Smooth muscle cell (in vitro differentiated cells): ENCODE data around the gene HBM. TPM values are rescaled to one million over a fixed set of nuclear protein-coding genes. Genes with fewer than 3 reads are reported as not detected.
"Not testable (repeated sequence)": the region's sequence is repeated elsewhere in the genome, so short reads cannot be mapped to it uniquely, and the experiment has no call there.

Source experiments
- DNase-seq: peaks from one replicate; lab custom pipeline; 2025; ENCODE audit not compliant: unreplicated experiment; lab: John Stamatoyannopoulos, UW
- H2AFZ ChIP-seq: fragments of 200-600 bp; sonication (generic); 2 replicates; pipeline ENCODE4 v1.6.0; 2016; ENCODE audit warnings: antibody characterized with exemption, low read depth, mild to moderate bottlenecking
- H3F3A ChIP-seq: fragments of 200-600 bp; sonication (generic); 2 replicates; pipeline ENCODE4 v1.6.0; 2017; ENCODE audit warnings: antibody characterized with exemption, low read depth
- H3K27ac ChIP-seq: fragments of 200-600 bp; sonication (generic); 2 replicates; pipeline ENCODE4 v1.5.1; 2016; ENCODE audit warnings: low read depth, mild to moderate bottlenecking
- H3K27me3 ChIP-seq: fragments of 200-600 bp; sonication (generic); 2 replicates; pipeline ENCODE4 v1.6.1; 2016; ENCODE audit warnings: low read depth, mild to moderate bottlenecking
- H3K36me3 ChIP-seq: fragments of 200-600 bp; sonication (generic); 2 replicates; pipeline ENCODE4 v1.5.1; 2016; ENCODE audit warnings: low read depth
- H3K4me1 ChIP-seq: fragments of 200-600 bp; sonication (generic); 2 replicates; pipeline ENCODE4 v1.5.1; 2016; ENCODE audit warnings: low read depth
- H3K4me2 ChIP-seq: fragments of 200-600 bp; sonication (generic); 2 replicates; pipeline ENCODE4 v1.6.0; 2016; ENCODE audit warnings: mild to moderate bottlenecking
- H3K4me3 ChIP-seq: fragments of 200-600 bp; sonication (generic); 2 replicates; pipeline ENCODE4 v1.5.1; 2016; ENCODE audit warnings: mild to moderate bottlenecking
- H3K79me2 ChIP-seq: fragments of 200-600 bp; sonication (generic); 2 replicates; pipeline ENCODE4 v1.6.0; 2016; ENCODE audit warnings: low read depth, mild to moderate bottlenecking
- H3K9ac ChIP-seq: fragments of 200-600 bp; sonication (generic); 2 replicates; pipeline ENCODE4 v1.6.0; 2016; ENCODE audit warnings: low read depth
- H3K9me3 ChIP-seq: fragments of 200-600 bp; sonication (generic); replicated peaks from 2 replicates; pipeline ENCODE4 v1.5.1; 2016; ENCODE audit warnings: low read depth
- H4K20me1 ChIP-seq: fragments of 200-600 bp; sonication (generic); 2 replicates; pipeline ENCODE4 v1.6.0; 2016; ENCODE audit warnings: low read depth
- WGBS: methylation state at CpG from one replicate; pipeline ENCODE4 v1.1.7; 2016; ENCODE audit warnings: low lambda C conversion rate; 5-methylcytosine and 5-hydroxymethylcytosine counted together
- polyA plus RNA-seq: library from polyadenylated mRNA; unstranded; fragments of >200 nt; fragmentation: Nextera tagmentation; extraction: Ambion mirVana; gene quantifications from 2 replicates; pipeline ENCODE4 v1.2.1, GENCODE V29; 2016
- small RNA-seq: library from RNA; depleted of rRNA; stranded (forward); fragments of <200 nt; gene quantifications from one replicate; pipeline ENCODE3, GENCODE V24; 2014
- total RNA-seq: library from RNA; depleted of rRNA; stranded (reverse); fragments of >200 nt; gene quantifications from 2 replicates; pipeline ENCODE4 v1.2.3, GENCODE V29; 2014
- TF ChIP-seq, protein P1 (sequence below): fragments of 200-600 bp; sonication (generic); IDR thresholded peaks from 2 replicates; pipeline ENCODE4 v1.5.1; 2017; ENCODE audit warnings: borderline replicate concordance, mild to moderate bottlenecking, antibody characterized with exemption; ENCODE audit not compliant: insufficient read depth, poor library complexity, severe bottlenecking

The HBM gene
- total and polyA plus RNA-seq, 2 experiments from 2014 or later, result not detected

DNA sequence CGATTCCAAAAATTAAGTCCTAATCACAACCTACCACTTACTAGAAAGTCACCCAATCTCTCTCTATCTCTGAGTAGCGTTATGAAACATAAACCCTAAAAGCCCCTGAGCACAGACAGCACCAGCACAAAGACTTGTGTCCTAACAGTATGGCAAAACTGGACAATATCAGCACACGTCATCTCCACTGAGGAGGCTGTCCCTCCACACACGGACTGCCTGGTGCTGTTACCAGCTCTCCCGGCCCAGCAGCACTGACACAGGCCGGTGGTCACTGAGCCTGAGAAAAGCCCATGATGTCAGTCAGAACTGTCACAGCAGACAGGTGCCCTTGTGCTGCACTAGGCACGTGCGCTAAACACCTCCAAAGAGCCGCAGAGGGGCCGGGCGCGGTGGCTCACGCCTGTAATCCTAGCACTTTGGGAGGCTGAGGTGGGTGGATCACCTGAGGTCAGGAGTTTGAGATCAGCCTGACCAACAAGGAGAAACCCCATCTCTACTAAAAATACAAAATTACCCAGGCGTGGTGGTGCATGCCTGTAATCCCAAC is 45.9 kb downstream of the HBM start:
- 95% methylated on average over 14 of the region's 14 CpGs for WGBS
- H3K79me2 ChIP-seq, result peaks cover 73% of the 10 kb centered on the region

GRCh38 chr16:212999-213398 is 47.2 kb downstream of the HBM start:
- Histone ChIP-seq H3K9me3 (no peaks in the 10 kb centered on the region), H3K27ac (peak overlapping the region; percentile 4), H3K4me1 (no peaks in the 10 kb centered on the region), H3K36me3 (peaks cover 19% of the 10 kb centered on the region), H4K20me1 (peaks cover 100% of the 10 kb centered on the region), H3K4me2 (no peak overlapping the region), H3K4me3 (no peak overlapping the region), H3K79me2 (peaks cover 85% of the 10 kb centered on the region), H3K27me3 (no peaks in the 10 kb centered on the region), H3F3A (no peaks in the 10 kb centered on the region), H2AFZ (no peak overlapping the region), H3K9ac (no peak overlapping the region)
- TF ChIP-seq, protein P1, sequence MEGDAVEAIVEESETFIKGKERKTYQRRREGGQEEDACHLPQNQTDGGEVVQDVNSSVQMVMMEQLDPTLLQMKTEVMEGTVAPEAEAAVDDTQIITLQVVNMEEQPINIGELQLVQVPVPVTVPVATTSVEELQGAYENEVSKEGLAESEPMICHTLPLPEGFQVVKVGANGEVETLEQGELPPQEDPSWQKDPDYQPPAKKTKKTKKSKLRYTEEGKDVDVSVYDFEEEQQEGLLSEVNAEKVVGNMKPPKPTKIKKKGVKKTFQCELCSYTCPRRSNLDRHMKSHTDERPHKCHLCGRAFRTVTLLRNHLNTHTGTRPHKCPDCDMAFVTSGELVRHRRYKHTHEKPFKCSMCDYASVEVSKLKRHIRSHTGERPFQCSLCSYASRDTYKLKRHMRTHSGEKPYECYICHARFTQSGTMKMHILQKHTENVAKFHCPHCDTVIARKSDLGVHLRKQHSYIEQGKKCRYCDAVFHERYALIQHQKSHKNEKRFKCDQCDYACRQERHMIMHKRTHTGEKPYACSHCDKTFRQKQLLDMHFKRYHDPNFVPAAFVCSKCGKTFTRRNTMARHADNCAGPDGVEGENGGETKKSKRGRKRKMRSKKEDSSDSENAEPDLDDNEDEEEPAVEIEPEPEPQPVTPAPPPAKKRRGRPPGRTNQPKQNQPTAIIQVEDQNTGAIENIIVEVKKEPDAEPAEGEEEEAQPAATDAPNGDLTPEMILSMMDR, result no peak
- no peak for DNase-seq
- 94% methylated on average over 3 of the region's 3 CpGs for WGBS

More for the DNA sequence above, 45.9 kb downstream of the HBM start:
- not testable (repeated sequence) for H2AFZ ChIP-seq, H3K9me3 ChIP-seq, H3K9ac ChIP-seq, H3K4me1 ChIP-seq, H3K27me3 ChIP-seq, H3K4me3 ChIP-seq, H3K4me2 ChIP-seq, DNase-seq, H3F3A ChIP-seq, H3K27ac ChIP-seq
- H3K36me3 ChIP-seq, result peaks cover 29% of the 10 kb centered on the region
- H4K20me1 ChIP-seq, result peaks cover 98% of the 10 kb centered on the region

Small RNA genes lying within 50 kb of the gene (small RNA-seq; reads per million reads assigned to genes)
- not detected for gene RF00019

Other genes with a start within 250 kb of the HBM start
- 2.1 and 2.9 TPM in 2 replicates for gene POLR3K, start 112.4 kb upstream of the HBM start, total RNA-seq
- gene POLR3K, start 112.4 kb upstream of the HBM start, polyA plus RNA-seq, result 10.5 and 11.1 TPM in 2 replicates
- 20.1 and 21.4 TPM in 2 replicates for gene SNRNP25, start 112.2 kb upstream of the HBM start, total RNA-seq
- gene SNRNP25, start 112.2 kb upstream of the HBM start, polyA plus RNA-seq, result 45.9 and 48.2 TPM in 2 replicates
- gene RHBDF1, start 93.3 kb upstream of the HBM start, total RNA-seq, result 38.2 and 41.4 TPM in 2 replicates
- 68.0 and 84.9 TPM in 2 replicates for gene RHBDF1, start 93.3 kb upstream of the HBM start, polyA plus RNA-seq
- gene MPG, start 87.8 kb upstream of the HBM start, total RNA-seq, result 73.8 and 84.7 TPM in 2 replicates
- 104 and 120 TPM in 2 replicates for gene MPG, start 87.8 kb upstream of the HBM start, polyA plus RNA-seq
- 4.6 and 15.5 TPM in 2 replicates for gene NPRL3, start 27.3 kb upstream of the HBM start, total RNA-seq
- 26.1 and 28.3 TPM in 2 replicates for gene NPRL3, start 27.3 kb upstream of the HBM start, polyA plus RNA-seq
- gene HBZ, start 13.3 kb upstream of the HBM start, total RNA-seq, result not detected in 2 replicates
- gene HBZ, start 13.3 kb upstream of the HBM start, polyA plus RNA-seq, result not detected in 2 replicates
- not detected in 2 replicates for gene HBA2, start 6.9 kb downstream of the HBM start, total RNA-seq
- gene HBA2, start 6.9 kb downstream of the HBM start, polyA plus RNA-seq, result not detected in 2 replicates
- not detected in 2 replicates for gene HBA1, start 10.7 kb downstream of the HBM start, total RNA-seq
- not detected in 2 replicates for gene HBA1, start 10.7 kb downstream of the HBM start, polyA plus RNA-seq
- not detected in 2 replicates for gene HBQ1, start 14.5 kb downstream of the HBM start, total RNA-seq
- not detected in 2 replicates for gene HBQ1, start 14.5 kb downstream of the HBM start, polyA plus RNA-seq
- 63.3 and 70.6 TPM in 2 replicates for gene LUC7L, start 63.5 kb downstream of the HBM start, total RNA-seq
- 56.2 and 70.2 TPM in 2 replicates for gene LUC7L, start 63.5 kb downstream of the HBM start, polyA plus RNA-seq
- gene FAM234A, start 68.8 kb downstream of the HBM start, total RNA-seq, result 37.3 and 83.7 TPM in 2 replicates
- 87.3 and 93.9 TPM in 2 replicates for gene FAM234A, start 68.8 kb downstream of the HBM start, polyA plus RNA-seq
- 0.04 and 2.2 TPM in 2 replicates for gene RGS11, start 110.0 kb downstream of the HBM start, total RNA-seq
- gene RGS11, start 110.0 kb downstream of the HBM start, polyA plus RNA-seq, result 3.9 TPM in 2 replicates
- gene ARHGDIG, start 114.6 kb downstream of the HBM start, total RNA-seq, result 0.58 and 0.63 TPM in 2 replicates
- gene ARHGDIG, start 114.6 kb downstream of the HBM start, polyA plus RNA-seq, result 2.9 and 4.7 TPM in 2 replicates
- gene PDIA2, start 117.2 kb downstream of the HBM start, total RNA-seq, result 0.18 TPM in 1 of 2 replicates, not detected in the other
- gene PDIA2, start 117.2 kb downstream of the HBM start, polyA plus RNA-seq, result 0.43 and 0.86 TPM in 2 replicates
- 12.7 and 13.0 TPM in 2 replicates for gene AXIN1, start 186.7 kb downstream of the HBM start, total RNA-seq
- gene AXIN1, start 186.7 kb downstream of the HBM start, polyA plus RNA-seq, result 15.0 and 15.2 TPM in 2 replicates
- 80.8 and 84.6 TPM in 2 replicates for gene MRPL28, start 204.6 kb downstream of the HBM start, total RNA-seq
- gene MRPL28, start 204.6 kb downstream of the HBM start, polyA plus RNA-seq, result 155 and 160 TPM in 2 replicates
- 53.6 and 57.1 TPM in 2 replicates for gene PGAP6, start 216.0 kb downstream of the HBM start, total RNA-seq
- gene PGAP6, start 216.0 kb downstream of the HBM start, polyA plus RNA-seq, result 80.0 and 99.9 TPM in 2 replicates
- gene NME4, start 231.2 kb downstream of the HBM start, total RNA-seq, result 189 and 218 TPM in 2 replicates
- 421 and 523 TPM in 2 replicates for gene NME4, start 231.2 kb downstream of the HBM start, polyA plus RNA-seq
- 7.3 and 18.2 TPM in 2 replicates for gene DECR2, start 235.9 kb downstream of the HBM start, total RNA-seq
- gene DECR2, start 235.9 kb downstream of the HBM start, polyA plus RNA-seq, result 15.4 and 21.2 TPM in 2 replicates